ENCODE data around the gene ZBED1. TPM values are rescaled to one million over a fixed set of nuclear protein-coding genes. Genes with fewer than 3 reads are reported as not detected.

The ZBED1 gene
- total and polyA plus RNA-seq, 4 donors: 15.9 to 49.0 (median 26.9) TPM

DNA sequence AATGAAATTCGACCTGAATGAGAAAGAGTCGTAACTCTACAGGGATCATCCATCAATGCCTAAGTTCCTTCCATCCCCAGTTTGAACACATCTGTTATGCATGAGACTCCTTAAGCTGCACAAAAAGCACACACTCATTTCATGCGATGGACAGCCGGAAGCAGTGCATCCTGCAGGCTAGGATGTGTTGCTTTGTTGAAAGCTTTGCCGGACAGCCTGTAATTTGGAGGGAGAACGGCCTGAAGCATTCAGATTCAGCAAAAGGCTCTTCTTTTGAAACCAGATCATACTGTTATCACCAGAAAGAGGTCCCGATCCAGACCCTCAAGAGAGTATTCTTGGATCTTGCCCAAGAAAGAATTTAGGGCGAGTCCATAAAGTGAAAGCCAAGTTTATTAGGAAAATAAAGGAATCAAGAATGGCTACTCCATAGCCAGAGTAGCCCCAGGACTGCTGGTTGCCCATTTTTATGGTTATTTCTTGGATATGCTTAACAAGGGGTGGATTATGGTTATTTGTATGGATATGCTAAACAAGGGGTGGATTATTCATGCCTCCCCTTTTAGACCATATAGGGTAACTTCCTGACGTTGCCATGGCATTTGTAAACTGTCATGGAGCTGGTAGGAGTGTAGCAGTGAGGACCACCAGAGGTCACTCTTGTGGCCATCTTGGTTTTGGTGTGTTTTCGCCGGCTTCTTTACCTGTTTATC lies 48.1 kb upstream of the ZBED1 start:
- Histone ChIP-seq H3K27me3 (ENCODE audit: control insufficient read depth in 4 of 4, insufficient read depth in 4 of 4, low read length in 3 of 4) (no peaks in the 10 kb centered on the region), H3K4me3 (ENCODE audit: low read depth in 1 of 3, low read length in 3 of 3) (no peak overlapping the region), H3K9me3 (ENCODE audit: control insufficient read depth in 4 of 4, low read length in 3 of 4) (no peaks in the 10 kb centered on the region), H3K36me3 (ENCODE audit: control insufficient read depth in 4 of 4, insufficient read depth in 3 of 4, low read depth in 1 of 4, low read length in 3 of 4) (no peaks in the 10 kb centered on the region), H3K4me1 (ENCODE audit: control insufficient read depth in 4 of 4, insufficient read depth in 4 of 4, low read length in 3 of 4) (no peaks in the 10 kb centered on the region), H3K27ac (ENCODE audit: low read depth in 1 of 2, low read length in 2 of 2) (no peak overlapping the region), H3K9ac (ENCODE audit: low read depth in 1 of 2, low read length in 2 of 2) (no peak overlapping the region)
- no peak for TF ChIP-seq RAD21 (IDR thresholded peaks at IDR 0.05)
- TF ChIP-seq, protein P1, sequence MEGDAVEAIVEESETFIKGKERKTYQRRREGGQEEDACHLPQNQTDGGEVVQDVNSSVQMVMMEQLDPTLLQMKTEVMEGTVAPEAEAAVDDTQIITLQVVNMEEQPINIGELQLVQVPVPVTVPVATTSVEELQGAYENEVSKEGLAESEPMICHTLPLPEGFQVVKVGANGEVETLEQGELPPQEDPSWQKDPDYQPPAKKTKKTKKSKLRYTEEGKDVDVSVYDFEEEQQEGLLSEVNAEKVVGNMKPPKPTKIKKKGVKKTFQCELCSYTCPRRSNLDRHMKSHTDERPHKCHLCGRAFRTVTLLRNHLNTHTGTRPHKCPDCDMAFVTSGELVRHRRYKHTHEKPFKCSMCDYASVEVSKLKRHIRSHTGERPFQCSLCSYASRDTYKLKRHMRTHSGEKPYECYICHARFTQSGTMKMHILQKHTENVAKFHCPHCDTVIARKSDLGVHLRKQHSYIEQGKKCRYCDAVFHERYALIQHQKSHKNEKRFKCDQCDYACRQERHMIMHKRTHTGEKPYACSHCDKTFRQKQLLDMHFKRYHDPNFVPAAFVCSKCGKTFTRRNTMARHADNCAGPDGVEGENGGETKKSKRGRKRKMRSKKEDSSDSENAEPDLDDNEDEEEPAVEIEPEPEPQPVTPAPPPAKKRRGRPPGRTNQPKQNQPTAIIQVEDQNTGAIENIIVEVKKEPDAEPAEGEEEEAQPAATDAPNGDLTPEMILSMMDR (IDR thresholded peaks at IDR 0.05; ENCODE audit: low read depth, low read length, missing input control): no peak
- no peak for TF ChIP-seq FOXA1 (IDR thresholded peaks at IDR 0.05)
- TF ChIP-seq TAF1 (conservative IDR thresholded peaks at IDR 0.05): no peak
- TF ChIP-seq, protein P2, sequence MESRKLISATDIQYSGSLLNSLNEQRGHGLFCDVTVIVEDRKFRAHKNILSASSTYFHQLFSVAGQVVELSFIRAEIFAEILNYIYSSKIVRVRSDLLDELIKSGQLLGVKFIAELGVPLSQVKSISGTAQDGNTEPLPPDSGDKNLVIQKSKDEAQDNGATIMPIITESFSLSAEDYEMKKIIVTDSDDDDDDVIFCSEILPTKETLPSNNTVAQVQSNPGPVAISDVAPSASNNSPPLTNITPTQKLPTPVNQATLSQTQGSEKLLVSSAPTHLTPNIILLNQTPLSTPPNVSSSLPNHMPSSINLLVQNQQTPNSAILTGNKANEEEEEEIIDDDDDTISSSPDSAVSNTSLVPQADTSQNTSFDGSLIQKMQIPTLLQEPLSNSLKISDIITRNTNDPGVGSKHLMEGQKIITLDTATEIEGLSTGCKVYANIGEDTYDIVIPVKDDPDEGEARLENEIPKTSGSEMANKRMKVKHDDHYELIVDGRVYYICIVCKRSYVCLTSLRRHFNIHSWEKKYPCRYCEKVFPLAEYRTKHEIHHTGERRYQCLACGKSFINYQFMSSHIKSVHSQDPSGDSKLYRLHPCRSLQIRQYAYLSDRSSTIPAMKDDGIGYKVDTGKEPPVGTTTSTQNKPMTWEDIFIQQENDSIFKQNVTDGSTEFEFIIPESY (IDR thresholded peaks at IDR 0.05): no peak
- TF ChIP-seq JUND (IDR thresholded peaks at IDR 0.05): no peak
- TF ChIP-seq FOXA2 (IDR thresholded peaks at IDR 0.05): no peak
- no peak for TF ChIP-seq ATF3 (IDR thresholded peaks at IDR 0.05)
- TF ChIP-seq, protein P3, sequence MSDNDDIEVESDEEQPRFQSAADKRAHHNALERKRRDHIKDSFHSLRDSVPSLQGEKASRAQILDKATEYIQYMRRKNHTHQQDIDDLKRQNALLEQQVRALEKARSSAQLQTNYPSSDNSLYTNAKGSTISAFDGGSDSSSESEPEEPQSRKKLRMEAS (IDR thresholded peaks at IDR 0.05): no peak
- TF ChIP-seq RXRA (IDR thresholded peaks at IDR 0.05): no peak
- TF ChIP-seq HNF4A (conservative IDR thresholded peaks at IDR 0.05): no peak
- 59% methylated on average over 11 of the region's 11 CpGs for WGBS
- DNase-seq (ENCODE audit: low spot score): no peak

GRCh38 chrX:2547736-2548135 lies 47.0 kb upstream of the ZBED1 start:
- no peak overlapping the region for H3K4me3 ChIP-seq (ENCODE audit: low read depth in 1 of 3, low read length in 3 of 3)
- H3K4me1 ChIP-seq (ENCODE audit: control insufficient read depth in 4 of 4, insufficient read depth in 4 of 4, low read length in 3 of 4): peaks cover 0 to 3% (median 2%) of the 10 kb centered on the region in 4 donors
- no peaks in the 10 kb centered on the region for H3K9me3 ChIP-seq (ENCODE audit: control insufficient read depth in 4 of 4, low read length in 3 of 4)
- H3K27me3 ChIP-seq (ENCODE audit: control insufficient read depth in 4 of 4, insufficient read depth in 4 of 4, low read length in 3 of 4): no peaks in the 10 kb centered on the region
- no peak overlapping the region for H3K27ac ChIP-seq (ENCODE audit: low read depth in 1 of 2, low read length in 2 of 2)
- H3K9ac ChIP-seq (ENCODE audit: low read depth in 1 of 2, low read length in 2 of 2): no peak overlapping the region
- no peak for DNase-seq (ENCODE audit: low spot score)
- 88% methylated on average over 4 of the region's 4 CpGs for WGBS
- TF ChIP-seq EGR1 (IDR thresholded peaks at IDR 0.05; ENCODE audit: low read depth in 2 of 2) (no peak), HNF4G (IDR thresholded peaks at IDR 0.05) (no peak), NR2F2 (IDR thresholded peaks at IDR 0.05) (no peak)
- TF ChIP-seq, protein P3 (IDR thresholded peaks at IDR 0.05): no peak
- no peaks in the 10 kb centered on the region for H3K36me3 ChIP-seq (ENCODE audit: control insufficient read depth in 4 of 4, insufficient read depth in 3 of 4, low read depth in 1 of 4, low read length in 3 of 4)

- Histone ChIP-seq H3K27ac (ENCODE audit: low read depth in 1 of 2, low read length in 2 of 2) (no peak overlapping the region), H3K9me3 (ENCODE audit: control insufficient read depth in 4 of 4, low read length in 3 of 4) (no peaks in the 10 kb centered on the region), H3K4me3 (ENCODE audit: low read depth in 1 of 3, low read length in 3 of 3) (no peak overlapping the region), H3K4me1 (ENCODE audit: control insufficient read depth in 4 of 4, insufficient read depth in 4 of 4, low read length in 3 of 4) (peaks cover 0 to 3% (median 2%) of the 10 kb centered on the region in 4 donors), H3K36me3 (ENCODE audit: control insufficient read depth in 4 of 4, insufficient read depth in 3 of 4, low read depth in 1 of 4, low read length in 3 of 4) (no peaks in the 10 kb centered on the region), H3K9ac (ENCODE audit: low read depth in 1 of 2, low read length in 2 of 2) (no peak overlapping the region), H3K27me3 (ENCODE audit: control insufficient read depth in 4 of 4, insufficient read depth in 4 of 4, low read length in 3 of 4) (no peaks in the 10 kb centered on the region)
- WGBS: 86% methylated on average over 1 of the region's 1 CpG
- DNase-seq (ENCODE audit: low spot score): no peak
- TF ChIP-seq HNF4A (conservative IDR thresholded peaks at IDR 0.05) (no peak), FOXA2 (IDR thresholded peaks at IDR 0.05) (no peak), HNF4G (IDR thresholded peaks at IDR 0.05) (no peak), YY1 (IDR thresholded peaks at IDR 0.05) (no peak), JUND (IDR thresholded peaks at IDR 0.05) (no peak), EGR1 (IDR thresholded peaks at IDR 0.05; ENCODE audit: low read depth in 2 of 2) (no peak)
- TF ChIP-seq, protein P1 (IDR thresholded peaks at IDR 0.05; ENCODE audit: low read depth, low read length, missing input control): no peak
- TF ChIP-seq, protein P3 (IDR thresholded peaks at IDR 0.05): no peak
- TF ChIP-seq, protein P2 (IDR thresholded peaks at IDR 0.05): no peak
Measured at GRCh38 chrX:2546496-2546895, 45.7 kb upstream of the ZBED1 start.
